Uterus (tissue), 2 donors: ENCODE data around the gene PASK.

Source experiments
- POLR2A ChIP-seq, 2 donors: fragments of 450-650 bp; IDR thresholded peaks; one replicate each; pipeline ENCODE4 v1.6.1; 2016; ENCODE audit warnings: antibody characterized with exemption in 2 of 2, mild to moderate bottlenecking in 1 of 2, moderate library complexity in 1 of 2
- TF ChIP-seq, protein P1 (sequence below), 4 experiments: fragments of 200-600 bp in 2 of 4; fragments of 450-650 bp in 2 of 4; sonication (generic) in 2 of 4; IDR thresholded peaks; one replicate each; pipeline ENCODE4 v1.5.1; 2016 to 2019; ENCODE audit warnings: antibody characterized with exemption in 4 of 4, mild to moderate bottlenecking in 2 of 4, moderate library complexity in 1 of 4

DNA sequence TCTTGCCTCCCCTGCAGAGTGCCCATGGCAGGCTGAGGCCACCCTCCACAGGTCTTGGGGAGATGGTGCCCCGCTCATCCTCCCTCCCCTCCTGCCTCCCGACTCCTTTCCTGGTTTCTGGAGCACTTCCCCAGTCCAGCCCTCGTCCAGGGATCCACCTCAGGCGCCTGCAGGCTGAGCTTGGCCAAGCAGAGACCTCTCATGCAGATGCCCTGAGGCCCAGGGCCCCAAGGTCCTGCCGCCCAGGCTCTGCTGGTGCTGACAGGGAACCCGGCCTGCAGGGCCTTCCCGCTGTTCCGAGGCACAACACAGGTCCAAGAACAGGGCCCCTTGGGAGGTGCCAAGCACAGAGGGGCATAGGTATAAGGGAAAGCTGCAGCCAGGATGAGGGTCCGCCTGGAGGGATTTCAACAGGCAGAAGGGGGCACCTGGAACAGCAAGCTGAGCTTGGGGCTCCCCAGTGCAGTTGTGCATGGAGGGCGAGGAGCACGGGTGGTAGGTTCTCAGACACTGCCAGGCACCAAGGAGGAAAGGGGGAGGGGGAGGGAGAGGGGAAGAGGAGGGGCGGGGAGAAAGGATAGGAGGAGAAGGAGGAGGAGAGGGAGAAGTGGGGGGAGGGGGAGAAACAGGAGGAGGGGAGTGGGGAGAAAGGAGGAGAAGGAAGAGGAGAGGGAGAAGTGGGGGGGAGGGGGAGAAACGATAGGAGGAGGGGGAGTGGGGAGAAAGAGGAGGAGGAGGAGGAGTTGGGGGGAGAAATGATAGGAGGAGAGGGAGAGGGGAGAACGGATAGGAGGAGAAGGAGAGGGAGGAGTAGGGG, 38.0 kb upstream of the PASK start:
- TF ChIP-seq, protein P1, sequence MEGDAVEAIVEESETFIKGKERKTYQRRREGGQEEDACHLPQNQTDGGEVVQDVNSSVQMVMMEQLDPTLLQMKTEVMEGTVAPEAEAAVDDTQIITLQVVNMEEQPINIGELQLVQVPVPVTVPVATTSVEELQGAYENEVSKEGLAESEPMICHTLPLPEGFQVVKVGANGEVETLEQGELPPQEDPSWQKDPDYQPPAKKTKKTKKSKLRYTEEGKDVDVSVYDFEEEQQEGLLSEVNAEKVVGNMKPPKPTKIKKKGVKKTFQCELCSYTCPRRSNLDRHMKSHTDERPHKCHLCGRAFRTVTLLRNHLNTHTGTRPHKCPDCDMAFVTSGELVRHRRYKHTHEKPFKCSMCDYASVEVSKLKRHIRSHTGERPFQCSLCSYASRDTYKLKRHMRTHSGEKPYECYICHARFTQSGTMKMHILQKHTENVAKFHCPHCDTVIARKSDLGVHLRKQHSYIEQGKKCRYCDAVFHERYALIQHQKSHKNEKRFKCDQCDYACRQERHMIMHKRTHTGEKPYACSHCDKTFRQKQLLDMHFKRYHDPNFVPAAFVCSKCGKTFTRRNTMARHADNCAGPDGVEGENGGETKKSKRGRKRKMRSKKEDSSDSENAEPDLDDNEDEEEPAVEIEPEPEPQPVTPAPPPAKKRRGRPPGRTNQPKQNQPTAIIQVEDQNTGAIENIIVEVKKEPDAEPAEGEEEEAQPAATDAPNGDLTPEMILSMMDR (IDR thresholded peaks at IDR 0.05): no peak
- no peak for TF ChIP-seq POLR2A (IDR thresholded peaks at IDR 0.05)
